Endothelial cell of umbilical vein (primary cell): ENCODE measurements around the gene WDFY3. TPM values are rescaled to one million over a fixed set of nuclear protein-coding genes. Genes with fewer than 3 reads are reported as not detected.

ENCODE experiments used
- BruUV-seq: library from RNA; stranded (reverse); fragments of 400-500 nt; replicated peaks from 2 replicates; lab custom pipeline; 2021; lab: Mats Ljungman, UMichigan
- CTCF ChIA-PET: fragments of 300-600, 350-600 bp; sonication (Branson Sonifier 250); formaldehyde crosslinking; loops from one replicate; lab custom pipeline; 2021; ENCODE audit warnings: antibody characterized with exemption, inconsistent platforms; lab: Charles Lee
- POLR2A ChIA-PET: fragments of 300-600, 350-600 bp; sonication (Branson Sonifier 250); formaldehyde crosslinking; loops from one replicate; lab custom pipeline; 2021; ENCODE audit warnings: antibody characterized with exemption, inconsistent platforms; lab: Charles Lee
- DNase-seq: peaks from one replicate; pipeline ENCODE4 v3.0.0-alpha.2; 2011; ENCODE audit warnings: low read depth, low spot score
- FAIRE-seq: peaks from 2 replicates; lab custom pipeline; 2011; peaks lifted over from hg19 to GRCh38; lab: Jason Lieb, UNC
- H2AFZ ChIP-seq: 2 replicates; pipeline ENCODE4 v1.6.0; 2012; ENCODE audit warnings: low read depth, low read length, control low read depth, inconsistent platforms
- H3K27ac ChIP-seq: 2 replicates; pipeline ENCODE4 v1.5.1; 2011; ENCODE audit warnings: low read depth, mild to moderate bottlenecking, control low read depth, low read length, moderate library complexity; ENCODE audit not compliant: insufficient read depth
- H3K27me3 ChIP-seq, 2 experiments: 2 replicates each; pipeline versions ENCODE4 v1.6.0 to v1.6.1; 2011; ENCODE audit warnings: low read length in 2 of 2, mixed read lengths in 1 of 2; ENCODE audit not compliant: control insufficient read depth in 2 of 2, insufficient read depth in 2 of 2
- H3K36me3 ChIP-seq, 2 experiments: 2 replicates in 1 of 2; 3 replicates in 1 of 2; pipeline ENCODE4 v1.5.1; 2011; ENCODE audit warnings: low read length in 2 of 2, mild to moderate bottlenecking in 1 of 2, moderate library complexity in 1 of 2; ENCODE audit not compliant: control insufficient read depth in 2 of 2, insufficient read depth in 2 of 2; ENCODE audit errors: extremely low read depth in 1 of 2
- H3K4me1 ChIP-seq: 3 replicates; pipeline ENCODE4 v1.5.1; 2011; ENCODE audit warnings: mild to moderate bottlenecking, low read length; ENCODE audit not compliant: control insufficient read depth, insufficient read depth; ENCODE audit errors: extremely low read depth
- H3K4me2 ChIP-seq: 2 replicates; pipeline ENCODE4 v1.6.1; 2011; ENCODE audit warnings: low read length, control low read depth, mixed read lengths; ENCODE audit not compliant: insufficient read depth
- H3K4me3 ChIP-seq, 3 experiments: fragments of 200-600 bp in 1 of 3; sonication (generic), shearing (Covaris generic) in 1 of 3; replicated peaks in 1 of 3; 2 replicates each; pipeline ENCODE4 v1.5.1; 2011 to 2016; ENCODE audit warnings: control low read depth in 3 of 3, low read length in 3 of 3, mild to moderate bottlenecking in 2 of 3, inconsistent platforms in 1 of 3, low read depth in 1 of 3, moderate library complexity in 1 of 3; ENCODE audit not compliant: insufficient read depth in 1 of 3
- H3K79me2 ChIP-seq: 2 replicates; pipeline ENCODE4 v1.6.0; 2012; ENCODE audit warnings: low read length, inconsistent platforms; ENCODE audit not compliant: control insufficient read depth, insufficient read depth
- H3K9ac ChIP-seq: replicated peaks from 2 replicates; pipeline ENCODE3; 2011; ENCODE audit warnings: low read length, control low read depth; ENCODE audit not compliant: insufficient read depth; ENCODE audit errors: extremely low read depth
- H3K9me1 ChIP-seq: replicated peaks from 3 replicates; pipeline ENCODE4 v1.6.0; 2011; ENCODE audit warnings: mild to moderate bottlenecking, low read length; ENCODE audit not compliant: control insufficient read depth, insufficient read depth; ENCODE audit errors: extremely low read depth
- H3K9me3 ChIP-seq: replicated peaks from 2 replicates; pipeline ENCODE4 v1.5.1; 2012; ENCODE audit warnings: low read length, inconsistent platforms; ENCODE audit not compliant: control insufficient read depth, insufficient read depth
- H4K20me1 ChIP-seq: replicated peaks from 2 replicates; pipeline ENCODE3; 2011; ENCODE audit warnings: mild to moderate bottlenecking, low read length; ENCODE audit not compliant: control insufficient read depth, insufficient read depth; ENCODE audit errors: extremely low read depth
- CTCF ChIP-seq, 2 donors: IDR thresholded peaks; 1 replicate in 1 of 2; 2 replicates in 1 of 2; pipeline ENCODE4 v1.5.1; 2011; ENCODE audit warnings: low read length in 2 of 2, mild to moderate bottlenecking in 2 of 2, moderate library complexity in 2 of 2, control low read depth in 1 of 2, inconsistent platforms in 1 of 2, low read depth in 1 of 2; ENCODE audit not compliant: insufficient read depth in 1 of 2; ENCODE audit errors: extremely low read depth in 1 of 2
- EZH2 ChIP-seq: IDR thresholded peaks from 2 replicates; pipeline ENCODE4 v1.6.1; 2012; ENCODE audit warnings: borderline replicate concordance, low read depth, mild to moderate bottlenecking, moderate library complexity, low read length, inconsistent platforms; ENCODE audit not compliant: severe bottlenecking
- FOS ChIP-seq: IDR thresholded peaks from 2 replicates; pipeline ENCODE4 v1.6.1; 2011; ENCODE audit warnings: mild to moderate bottlenecking, low read length, moderate library complexity, borderline replicate concordance; ENCODE audit not compliant: insufficient read depth
- GATA2 ChIP-seq: IDR thresholded peaks from 2 replicates; pipeline ENCODE4 v1.7.0; 2011; ENCODE audit warnings: low read depth, mild to moderate bottlenecking, moderate library complexity, mixed read lengths, low read length; ENCODE audit not compliant: insufficient read length, insufficient read depth
- JUN ChIP-seq: IDR thresholded peaks from 2 replicates; pipeline ENCODE4 v1.6.1; 2011; ENCODE audit warnings: borderline replicate concordance, low read depth; ENCODE audit not compliant: insufficient read length, insufficient read depth
- MAX ChIP-seq: IDR thresholded peaks from 2 replicates; pipeline ENCODE4 v1.6.1; 2011; ENCODE audit not compliant: insufficient read depth, insufficient read length
- MYC ChIP-seq: IDR thresholded peaks from one replicate; pipeline ENCODE4 v1.6.1; 2011; ENCODE audit warnings: mild to moderate bottlenecking, low read depth, low read length
- POLR2A ChIP-seq: IDR thresholded peaks from 2 replicates; pipeline ENCODE4 v1.6.1; 2012; ENCODE audit warnings: low read depth, mild to moderate bottlenecking, control low read depth, low read length
- POLR2AphosphoS5 ChIP-seq: IDR thresholded peaks from 2 replicates; pipeline ENCODE4 v1.6.1; 2012; ENCODE audit warnings: low read depth, mild to moderate bottlenecking, control low read depth, low read length, moderate library complexity; ENCODE audit not compliant: insufficient read depth
- dilution Hi-C: fragments of 300-500 bp; cut with MboI; formaldehyde crosslinking; loops from one replicate; pipeline ENCODE4 v1.15.0; 2019; ENCODE audit warnings: low sequenced_read_pairs; ENCODE audit not compliant: extremely low pct_ligation_motif_present
- intact Hi-C: fragments of 100-400 bp; cut with micrococcal nuclease; formaldehyde crosslinking; loops from one replicate; pipeline ENCODE4 v1.10.0; 2022
- polyA plus RNA-seq, 4 experiments: library from polyadenylated mRNA; depleted of rRNA in 3 of 4; stranded (reverse) in 3 of 4; unstranded in 1 of 4; fragments of >200 nt; gene quantifications; 2 replicates each; pipeline versions ENCODE4 v1.2.1 to v1.2.3, GENCODE V29; 2011 to 2012; ENCODE audit warnings: missing spikeins in 1 of 4
- total RNA-seq: library from RNA; stranded (reverse); gene quantifications from 2 replicates; pipeline ENCODE4 v1.2.3, GENCODE V29; 2021

Gene WDFY3
- total and polyA plus RNA-seq, 2 donors (not counting 3 experiments of a cell fraction or from before 2014, with no cell fraction given), result 37.0 to 113 TPM

GRCh38 chr4:84887824-84888223 is 78.7 kb downstream of the WDFY3 start:
- Histone ChIP-seq H3K36me3 (peaks cover 0 to 2% of the 10 kb centered on the region in 2 experiments), H3K9ac (no peak overlapping the region), H3K9me3 (no peaks in the 10 kb centered on the region), H3K4me1 (peaks cover 22% of the 10 kb centered on the region), H2AFZ (no peak overlapping the region), H4K20me1 (no peaks in the 10 kb centered on the region), H3K9me1 (no peaks in the 10 kb centered on the region), H3K79me2 (peaks cover 2% of the 10 kb centered on the region), H3K4me2 (no peak overlapping the region), H3K27ac (peak overlapping the region; percentile 28), H3K27me3 (no peaks in the 10 kb centered on the region), H3K4me3 (no peak overlapping the region)
- DNase-seq (peak; percentile 29), FAIRE-seq (no peak)
- ChIA-PET POLR2A (no interaction called here), CTCF (interaction anchor here (1.2 to 1.3 kb wide), 3 partner anchors 11 to 84 kb away, joined by 3 to 4 read pairs (median 4); partner anchors contain the start of gene WDFY3)
- dilution Hi-C loops (no loop called here), intact Hi-C loops (loop anchor here (1.0 kb wide), 1 partner anchor 9 kb away; no protein-coding TSS in a partner anchor)
- BruUV-seq, result no TSS peak
- TF ChIP-seq FOS (peak; percentile 35), POLR2A (no peak), EZH2 (no peak), JUN (peak; percentile 31), GATA2 (peak; percentile 19)

DNA sequence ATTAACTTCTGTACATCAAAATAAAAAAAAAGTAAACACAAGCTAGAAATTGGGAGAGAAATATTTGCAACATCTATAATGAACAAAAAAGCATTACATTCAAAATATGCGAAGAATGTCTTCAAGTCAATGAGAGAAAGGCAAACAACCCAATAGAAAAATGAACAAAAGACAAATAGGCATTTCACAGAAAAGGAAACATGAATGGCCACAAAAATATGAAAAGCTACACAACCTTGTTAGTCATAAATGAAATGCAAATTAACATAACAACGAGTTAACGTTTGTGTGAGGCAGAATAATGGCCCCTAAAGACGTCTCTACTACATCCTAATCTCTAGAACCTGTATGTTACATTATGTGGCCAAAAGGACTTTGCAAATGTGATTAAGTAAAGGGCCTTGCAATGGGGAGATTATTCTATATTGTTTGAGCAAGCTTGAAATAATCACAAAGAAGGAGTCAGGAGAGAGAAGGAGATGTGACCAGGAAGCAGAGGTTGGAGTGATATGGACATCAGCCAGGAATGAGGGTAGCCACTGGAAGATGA is 86.8 kb downstream of the WDFY3 start:
- POLR2A ChIA-PET, result interaction anchor here (0.6 to 0.7 kb wide), 2 partner anchors 12 to 27 kb away, joined by 3 read pairs; no protein-coding TSS in a partner anchor
- Histone ChIP-seq H3K79me2 (peaks cover 4% of the 10 kb centered on the region), H3K4me1 (peaks cover 35% of the 10 kb centered on the region), H3K9me1 (no peaks in the 10 kb centered on the region), H3K4me3 (no peak overlapping the region), H2AFZ (no peak overlapping the region), H3K4me2 (peak overlapping the region; percentile 45), H3K27me3 (no peaks in the 10 kb centered on the region), H3K27ac (peak overlapping the region; percentile 88), H3K9me3 (no peaks in the 10 kb centered on the region), H3K9ac (peak overlapping the region; percentile 64), H3K36me3 (no peaks in the 10 kb centered on the region), H4K20me1 (no peaks in the 10 kb centered on the region)
- FAIRE-seq (peak; percentile 77), DNase-seq (peak; percentile 78)
- TF ChIP-seq JUN (peak; percentile 30), MYC (no peak), GATA2 (peak; percentile 31), EZH2 (no peak), CTCF (IDR thresholded peaks at IDR 0.05; ENCODE audit: extremely low read depth in 1 of 2, insufficient read depth in 1 of 2, low read depth in 1 of 2, low read length in 2 of 2) (no peak), MAX (no peak), POLR2AphosphoS5 (peak; percentile 26), POLR2A (peak; percentile 24), FOS (peak; percentile 10)
- CTCF ChIA-PET, result interaction anchor here (0.6 to 1.9 kb wide), 5 partner anchors 8 to 59 kb away, joined by 3 to 6 read pairs (median 5); no protein-coding TSS in a partner anchor
- dilution Hi-C loops, result no loop called here
- no TSS peak for BruUV-seq
- intact Hi-C loops, result loop anchor here (1.0 to 5.0 kb wide), 3 partner anchors 8 to 898 kb away; no protein-coding TSS in a partner anchor
